H1 (cell line): Measurements from ENCODE around the gene TUT7. TPM values are rescaled to one million over a fixed set of nuclear protein-coding genes. Genes with fewer than 3 reads are reported as not detected.

ENCODE experiments used
- GTF2F1 ChIP-seq: IDR thresholded peaks from 2 replicates; pipeline ENCODE4 v1.6.1; 2012; ENCODE audit warnings: low read depth, low read length, improper control_type of control experiment, borderline replicate concordance
- RBBP5 ChIP-seq: IDR thresholded peaks from 2 replicates; pipeline ENCODE4 v1.7.1; 2012; ENCODE audit warnings: low read depth, mild to moderate bottlenecking, inconsistent platforms, low read length, moderate library complexity, borderline replicate concordance
- polyA plus RNA-seq, 7 experiments: library from polyadenylated mRNA; depleted of rRNA in 3 of 7; stranded (reverse) in 5 of 7; unstranded in 2 of 7; fragments of >200 nt in 5 of 7; fragments of 200-250 nt in 2 of 7; gene quantifications; 1 replicate in 5 of 7; 2 replicates in 1 of 7; 4 replicates in 1 of 7; pipeline versions ENCODE4 v1.2.1 to v1.2.3, GENCODE V29; 2011 to 2013; ENCODE audit warnings: missing spikeins in 2 of 7, mixed read lengths in 2 of 7
- total RNA-seq: library from RNA; stranded (reverse); fragmentation: NEBNext Ultra II Directional; extraction: Animal tissue kit (Norgen Biotek cat#: 25700); gene quantifications from 2 replicates; pipeline ENCODE4 v1.2.1, GENCODE V29; 2021

The TUT7 gene
- total and polyA plus RNA-seq, 2 of the 8 experiments (the other 6 are each of a cell fraction or from before 2014, with no cell fraction given): 4.8 to 19.3 TPM

DNA sequence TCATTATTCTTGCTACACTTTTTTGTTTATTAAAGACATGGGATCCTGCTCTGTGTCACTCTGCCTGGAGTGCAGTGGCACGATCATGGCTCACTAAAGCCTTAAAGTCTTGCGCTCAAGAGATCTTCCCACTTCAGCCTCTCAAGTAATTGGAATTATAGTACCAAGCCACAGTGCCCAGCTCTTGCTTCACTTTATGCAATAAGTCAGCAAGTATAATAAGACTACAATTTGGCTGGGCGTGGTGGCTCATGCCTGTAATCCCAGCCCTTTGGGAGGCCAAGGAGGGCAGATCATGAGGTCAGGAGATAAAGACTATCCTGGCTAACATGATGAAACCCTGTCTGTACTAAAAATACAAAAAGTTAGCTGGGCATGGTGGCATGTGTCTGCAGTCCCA, 100.6 kb downstream of the TUT7 start (continued):
- TF ChIP-seq RBBP5: no peak
- TF ChIP-seq GTF2F1: no peak
